ENCODE measurements around the gene SLC4A7.

- no peak for TF ChIP-seq CTCF (conservative IDR thresholded peaks at IDR 0.05 in 1 of 2, IDR thresholded peaks at IDR 0.05 in 1 of 2; ENCODE audit: extremely low read depth in 1 of 2, insufficient read depth in 1 of 2, low read depth in 1 of 2, low read length in 2 of 2)
- no peak for TF ChIP-seq EZH2 (IDR thresholded peaks at IDR 0.05; ENCODE audit: borderline replicate concordance, low read length)
These were observed 140.0 kb downstream of the SLC4A7 start for GRCh38 chr3:27344192-27344591.

All from mammary epithelial cell (primary cell).